ENCODE measurements around the gene MICB.

DNA sequence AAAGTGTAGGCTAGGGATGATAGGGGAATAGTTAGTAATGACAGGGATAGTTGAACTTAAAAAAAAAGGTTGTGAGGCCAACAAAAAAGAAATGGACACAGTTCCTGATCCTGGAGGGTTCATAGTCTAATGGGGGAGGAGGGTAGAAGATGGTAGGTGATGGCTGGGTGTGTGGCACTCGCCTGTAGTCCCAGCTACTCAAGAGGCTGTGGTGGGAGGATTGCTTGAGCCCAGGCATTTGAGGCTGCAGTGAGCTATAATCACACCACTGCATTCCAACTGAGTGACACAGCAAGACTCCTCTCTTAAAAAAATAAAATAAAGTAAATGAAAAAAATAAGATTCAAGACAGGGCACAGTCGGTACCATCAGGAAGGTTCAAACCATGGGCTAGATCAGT lies 2.4 kb upstream of the MICB start:
- TF ChIP-seq, protein P1, sequence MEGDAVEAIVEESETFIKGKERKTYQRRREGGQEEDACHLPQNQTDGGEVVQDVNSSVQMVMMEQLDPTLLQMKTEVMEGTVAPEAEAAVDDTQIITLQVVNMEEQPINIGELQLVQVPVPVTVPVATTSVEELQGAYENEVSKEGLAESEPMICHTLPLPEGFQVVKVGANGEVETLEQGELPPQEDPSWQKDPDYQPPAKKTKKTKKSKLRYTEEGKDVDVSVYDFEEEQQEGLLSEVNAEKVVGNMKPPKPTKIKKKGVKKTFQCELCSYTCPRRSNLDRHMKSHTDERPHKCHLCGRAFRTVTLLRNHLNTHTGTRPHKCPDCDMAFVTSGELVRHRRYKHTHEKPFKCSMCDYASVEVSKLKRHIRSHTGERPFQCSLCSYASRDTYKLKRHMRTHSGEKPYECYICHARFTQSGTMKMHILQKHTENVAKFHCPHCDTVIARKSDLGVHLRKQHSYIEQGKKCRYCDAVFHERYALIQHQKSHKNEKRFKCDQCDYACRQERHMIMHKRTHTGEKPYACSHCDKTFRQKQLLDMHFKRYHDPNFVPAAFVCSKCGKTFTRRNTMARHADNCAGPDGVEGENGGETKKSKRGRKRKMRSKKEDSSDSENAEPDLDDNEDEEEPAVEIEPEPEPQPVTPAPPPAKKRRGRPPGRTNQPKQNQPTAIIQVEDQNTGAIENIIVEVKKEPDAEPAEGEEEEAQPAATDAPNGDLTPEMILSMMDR (conservative IDR thresholded peaks at IDR 0.05 in 1 of 2, IDR thresholded peaks at IDR 0.05 in 1 of 2; ENCODE audit: extremely low read depth in 1 of 2, insufficient read depth in 1 of 2, low read depth in 1 of 2, low read length in 2 of 2), result no peak
- no peak for TF ChIP-seq EZH2 (IDR thresholded peaks at IDR 0.05; ENCODE audit: borderline replicate concordance, low read length)
